GM23248 (cell line): ENCODE data around the gene UBE3A. TPM values are rescaled to one million over a fixed set of nuclear protein-coding genes. Genes with fewer than 3 reads are reported as not detected.

ENCODE experiments used
- DNase-seq: peaks from one replicate; pipeline ENCODE4 v3.0.0-alpha.2; 2015
- H2AFZ ChIP-seq: fragments of 200-600 bp; sonication (generic); 2 replicates; pipeline ENCODE4 v1.6.1; 2016; ENCODE audit warnings: antibody characterized with exemption
- H3F3A ChIP-seq: fragments of 200-600 bp; sonication (generic); 2 replicates; pipeline ENCODE4 v1.6.1; 2016; ENCODE audit warnings: mild to moderate bottlenecking, antibody characterized with exemption, mixed run types; ENCODE audit not compliant: insufficient read depth
- H3K27ac ChIP-seq: fragments of 200-600 bp; sonication (generic); 2 replicates; pipeline ENCODE4 v1.5.1; 2016; ENCODE audit warnings: mild to moderate bottlenecking
- H3K27me3 ChIP-seq: fragments of 200-600 bp; sonication (generic); replicated peaks from 2 replicates; pipeline ENCODE4 v1.6.1; 2016; ENCODE audit warnings: mild to moderate bottlenecking; ENCODE audit not compliant: insufficient read depth
- H3K36me3 ChIP-seq: fragments of 200-600 bp; sonication (generic); 2 replicates; pipeline ENCODE4 v1.6.1; 2016; ENCODE audit warnings: low read depth, mild to moderate bottlenecking
- H3K4me1 ChIP-seq: fragments of 200-600 bp; sonication (generic); 2 replicates; pipeline ENCODE4 v1.6.1; 2016; ENCODE audit warnings: mild to moderate bottlenecking; ENCODE audit not compliant: insufficient read depth
- H3K4me2 ChIP-seq: fragments of 200-600 bp; sonication (generic); one replicate; pipeline ENCODE4 v1.6.1; 2016; ENCODE audit warnings: mild to moderate bottlenecking; ENCODE audit not compliant: unreplicated experiment
- H3K4me3 ChIP-seq: fragments of 200-600 bp; sonication (generic); 2 replicates; pipeline ENCODE4 v1.5.1; 2016; ENCODE audit warnings: mild to moderate bottlenecking
- H3K79me2 ChIP-seq: fragments of 200-600 bp; sonication (generic); 2 replicates; pipeline ENCODE4 v1.6.1; 2016; ENCODE audit warnings: mild to moderate bottlenecking; ENCODE audit not compliant: insufficient read depth
- H3K9ac ChIP-seq: fragments of 200-600 bp; sonication (generic); 2 replicates; pipeline ENCODE4 v1.6.1; 2016; ENCODE audit warnings: mild to moderate bottlenecking
- H3K9me2 ChIP-seq: fragments of 200-600 bp; sonication (generic); 2 replicates; pipeline ENCODE4 v1.6.1; 2016; ENCODE audit warnings: mixed run types, mild to moderate bottlenecking, moderate library complexity; ENCODE audit not compliant: insufficient read depth
- H3K9me3 ChIP-seq: fragments of 200-600 bp; sonication (generic); one replicate; pipeline ENCODE4 v1.6.1; 2017; ENCODE audit warnings: low read depth
- H4K20me1 ChIP-seq: fragments of 200-600 bp; sonication (generic); 2 replicates; pipeline ENCODE4 v1.6.0; 2016; ENCODE audit not compliant: insufficient read depth
- EZH2 ChIP-seq: fragments of 200-600 bp; sonication (generic); IDR thresholded peaks from 2 replicates; pipeline ENCODE4 v1.6.1; 2018; ENCODE audit warnings: antibody characterized with exemption, mild to moderate bottlenecking; ENCODE audit not compliant: insufficient read depth, poor library complexity, severe bottlenecking
- EZH2phosphoT487 ChIP-seq: fragments of 200-600 bp; sonication (generic); IDR thresholded peaks from 2 replicates; pipeline ENCODE4 v1.6.1; 2018; ENCODE audit warnings: antibody characterized with exemption, moderate library complexity, mild to moderate bottlenecking, low read depth; ENCODE audit not compliant: insufficient read depth
- WGBS, 2 experiments: methylation state at CpG; one replicate each; pipeline ENCODE4 v1.1.6; 2015 to 2017; ENCODE audit warnings: low lambda C conversion rate in 2 of 2, low coverage in 1 of 2; ENCODE audit errors: missing lambda C conversion rate in 2 of 2; 5-methylcytosine and 5-hydroxymethylcytosine counted together
- in situ Hi-C: fragments of 300-500 bp; cut with MboI; formaldehyde crosslinking; loops from 2 replicates; pipeline ENCODE4 v1.15.0; 2020
- polyA plus RNA-seq: library from polyadenylated mRNA; unstranded; fragments of >200 nt; fragmentation: Nextera tagmentation; extraction: Ambion mirVana; gene quantifications from 2 replicates; pipeline ENCODE4 v1.2.1, GENCODE V29; 2016
- total RNA-seq: library from RNA; depleted of rRNA; stranded (reverse); fragments of >200 nt; shearing (Covaris generic); gene quantifications from 2 replicates; pipeline ENCODE4 v1.2.3, GENCODE V29; 2014

The UBE3A gene
- total and polyA plus RNA-seq, 2 experiments from 2014 or later = 55.4 to 68.0 TPM

- Histone ChIP-seq H3K36me3 (peaks cover 4% of the 10 kb centered on the region; the same call in 1 of the 2 replicates), H3F3A (no peaks in the 10 kb centered on the region)
- in situ Hi-C loops = loop anchor here (10.0 kb wide), 1 partner anchor 102 kb away; the partner anchor contains the start of gene UBE3A
These were observed 106.5 kb downstream of the UBE3A start for GRCh38 chr15:25332306-25332705.

GRCh38 chr15:25331860-25332259, 107.0 kb downstream of the UBE3A start:
- in situ Hi-C loops = loop anchor here (10.0 kb wide), 1 partner anchor 103 kb away; the partner anchor contains the start of gene UBE3A
- no peaks in the 10 kb centered on the region for H4K20me1 ChIP-seq

More at GRCh38 chr15:25332306-25332705, 106.5 kb downstream of the UBE3A start:
- H3K27ac ChIP-seq = no peak overlapping the region
- H2AFZ ChIP-seq = no peak overlapping the region
- no peaks in the 10 kb centered on the region for H3K4me1 ChIP-seq
- H3K9ac ChIP-seq = no peak overlapping the region
- no peaks in the 10 kb centered on the region for H3K27me3 ChIP-seq
- H3K4me3 ChIP-seq = no peak overlapping the region
- peaks cover 3% of the 10 kb centered on the region for H3K79me2 ChIP-seq
- no peaks in the 10 kb centered on the region for H4K20me1 ChIP-seq
- TF ChIP-seq EZH2 (no peak), EZH2phosphoT487 (no peak)
- WGBS, 2 experiments = 96% methylated on average over 2 of the region's 2 CpGs
- H3K9me3 ChIP-seq = no peaks in the 10 kb centered on the region
- H3K9me2 ChIP-seq = no peaks in the 10 kb centered on the region; the same call in 1 of the 2 replicates
- DNase-seq = no peak
- no peak overlapping the region for H3K4me2 ChIP-seq

GRCh38 chr15:25331404-25331803, 107.4 kb downstream of the UBE3A start:
- H3K27ac ChIP-seq = no peak overlapping the region
- H3K4me3 ChIP-seq = no peak overlapping the region
- TF ChIP-seq EZH2 (no peak), EZH2phosphoT487 (no peak)
- H2AFZ ChIP-seq = no peak overlapping the region
- WGBS, 2 experiments = 98 to 100% methylated on average over 2 of the region's 2 CpGs
- no peak overlapping the region for H3K9ac ChIP-seq
- in situ Hi-C loops = loop anchor here (10.0 kb wide), 1 partner anchor 103 kb away; the partner anchor contains the start of gene UBE3A
- H4K20me1 ChIP-seq = no peaks in the 10 kb centered on the region
- H3F3A ChIP-seq = no peaks in the 10 kb centered on the region
- H3K9me3 ChIP-seq = no peaks in the 10 kb centered on the region
- H3K36me3 ChIP-seq = no peaks in the 10 kb centered on the region; the same call in 1 of the 2 replicates
- H3K4me1 ChIP-seq = no peaks in the 10 kb centered on the region
- no peaks in the 10 kb centered on the region; the same call in 1 of the 2 replicates for H3K9me2 ChIP-seq
- no peak for DNase-seq
- H3K79me2 ChIP-seq = peaks cover 3% of the 10 kb centered on the region
- no peak overlapping the region for H3K4me2 ChIP-seq
- no peaks in the 10 kb centered on the region for H3K27me3 ChIP-seq

More at GRCh38 chr15:25331860-25332259, 107.0 kb downstream of the UBE3A start:
- TF ChIP-seq EZH2phosphoT487 = no peak
- no peak for TF ChIP-seq EZH2
- Histone ChIP-seq H3K9ac (no peak overlapping the region), H3K4me2 (no peak overlapping the region), H3K36me3 (no peaks in the 10 kb centered on the region; the same call in 1 of the 2 replicates), H3K9me3 (no peaks in the 10 kb centered on the region), H3K4me3 (no peak overlapping the region), H3K27ac (no peak overlapping the region), H3K9me2 (no peaks in the 10 kb centered on the region; the same call in 1 of the 2 replicates), H3K79me2 (peaks cover 3% of the 10 kb centered on the region), H2AFZ (no peak overlapping the region), H3F3A (no peaks in the 10 kb centered on the region), H3K27me3 (no peaks in the 10 kb centered on the region), H3K4me1 (no peaks in the 10 kb centered on the region)
- DNase-seq = no peak
- WGBS, 2 experiments = 100% methylated on average over 2 of the region's 2 CpGs

GRCh38 chr15:25329696-25330095, 109.1 kb downstream of the UBE3A start:
- H3K79me2 ChIP-seq = peaks cover 3% of the 10 kb centered on the region; the same call in 1 of the 2 replicates

More at GRCh38 chr15:25329696-25330095, 109.1 kb downstream of the UBE3A start:
- TF ChIP-seq EZH2phosphoT487 = no peak
- TF ChIP-seq EZH2 = no peak
- in situ Hi-C loops = loop anchor here (10.0 kb wide), 1 partner anchor 105 kb away; the partner anchor contains the start of gene UBE3A
- WGBS, 2 experiments = 54 to 57% methylated on average over 2 of the region's 2 CpGs
- Histone ChIP-seq H3K4me3 (no peak overlapping the region), H3F3A (no peaks in the 10 kb centered on the region), H3K4me2 (no peak overlapping the region), H3K9me3 (no peaks in the 10 kb centered on the region), H3K27me3 (no peaks in the 10 kb centered on the region), H3K27ac (no peak overlapping the region), H3K36me3 (no peaks in the 10 kb centered on the region), H4K20me1 (no peaks in the 10 kb centered on the region), H3K4me1 (no peaks in the 10 kb centered on the region), H2AFZ (no peak overlapping the region), H3K9me2 (no peaks in the 10 kb centered on the region; the same call in 1 of the 2 replicates), H3K9ac (no peak overlapping the region)
- DNase-seq = no peak
